ENCODE results near the gene CYB5R4. TPM values are rescaled to one million over a fixed set of nuclear protein-coding genes. Genes with fewer than 3 reads are reported as not detected.

CYB5R4 gene
- polyA plus RNA-seq, 1 experiment: 13.7 TPM

DNA sequence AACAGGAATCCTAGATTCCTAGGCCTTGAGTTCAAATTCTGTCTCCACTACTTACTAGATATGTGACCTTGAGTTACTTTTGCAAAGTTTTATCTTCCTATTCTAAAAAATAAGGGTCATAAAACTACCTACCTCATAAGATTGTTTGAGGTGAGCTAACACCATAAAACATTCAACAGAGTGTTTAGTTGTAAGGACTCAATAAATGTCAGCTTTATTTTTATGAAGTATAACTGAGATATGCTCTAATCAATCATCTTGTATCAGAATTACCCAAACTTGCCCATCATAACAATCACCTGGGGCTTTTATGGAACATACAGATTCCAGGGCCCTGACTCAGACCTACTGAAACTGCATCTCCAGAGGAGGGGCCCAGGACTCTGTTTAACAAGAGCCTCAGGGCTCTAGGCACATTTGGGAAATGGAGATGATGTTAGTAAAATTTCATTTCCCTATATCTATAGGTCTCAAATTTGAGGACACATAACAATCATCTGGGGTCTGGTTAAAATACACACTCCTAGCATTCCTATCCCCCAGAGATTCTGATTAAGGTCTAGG is 138.6 kb downstream of the CYB5R4 start:
- no peak overlapping the region for H3K27ac ChIP-seq (ENCODE audit: low read depth, low read length)
- TF ChIP-seq, protein P1, sequence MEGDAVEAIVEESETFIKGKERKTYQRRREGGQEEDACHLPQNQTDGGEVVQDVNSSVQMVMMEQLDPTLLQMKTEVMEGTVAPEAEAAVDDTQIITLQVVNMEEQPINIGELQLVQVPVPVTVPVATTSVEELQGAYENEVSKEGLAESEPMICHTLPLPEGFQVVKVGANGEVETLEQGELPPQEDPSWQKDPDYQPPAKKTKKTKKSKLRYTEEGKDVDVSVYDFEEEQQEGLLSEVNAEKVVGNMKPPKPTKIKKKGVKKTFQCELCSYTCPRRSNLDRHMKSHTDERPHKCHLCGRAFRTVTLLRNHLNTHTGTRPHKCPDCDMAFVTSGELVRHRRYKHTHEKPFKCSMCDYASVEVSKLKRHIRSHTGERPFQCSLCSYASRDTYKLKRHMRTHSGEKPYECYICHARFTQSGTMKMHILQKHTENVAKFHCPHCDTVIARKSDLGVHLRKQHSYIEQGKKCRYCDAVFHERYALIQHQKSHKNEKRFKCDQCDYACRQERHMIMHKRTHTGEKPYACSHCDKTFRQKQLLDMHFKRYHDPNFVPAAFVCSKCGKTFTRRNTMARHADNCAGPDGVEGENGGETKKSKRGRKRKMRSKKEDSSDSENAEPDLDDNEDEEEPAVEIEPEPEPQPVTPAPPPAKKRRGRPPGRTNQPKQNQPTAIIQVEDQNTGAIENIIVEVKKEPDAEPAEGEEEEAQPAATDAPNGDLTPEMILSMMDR (IDR thresholded peaks at IDR 0.05; ENCODE audit: low read depth, low read length): no peak
- H3K9me3 ChIP-seq (ENCODE audit: control insufficient read depth, insufficient read depth, low read length): no peaks in the 10 kb centered on the region
- ChIA-PET CTCF (no interaction called here), POLR2A (no interaction called here)
- DNase-seq (ENCODE audit: low read depth, low spot score): no peak
- H3K4me3 ChIP-seq (ENCODE audit: low read depth, low read length): no peak overlapping the region
- peaks cover 2% of the 10 kb centered on the region for H3K27me3 ChIP-seq (ENCODE audit: control insufficient read depth, insufficient read depth, low read length)

DNA sequence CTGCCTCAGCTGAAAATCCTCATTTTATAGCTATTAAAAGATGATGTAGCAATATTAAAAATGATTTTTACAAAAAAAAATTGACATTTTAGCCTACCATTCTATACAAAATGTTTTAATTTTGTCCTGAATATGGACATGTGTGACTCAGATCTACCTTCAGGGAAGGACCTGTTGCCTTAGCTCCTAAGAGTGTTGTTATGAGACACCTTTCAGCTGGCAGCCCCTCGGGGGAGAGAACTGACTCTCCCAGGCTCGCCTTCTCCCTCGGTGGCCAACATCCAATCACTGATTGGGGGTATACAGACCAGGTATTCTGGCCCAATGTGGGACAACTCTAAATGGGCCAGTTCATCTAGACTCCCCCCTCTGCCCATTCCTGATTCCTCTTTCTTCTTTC is 141.6 kb downstream of the CYB5R4 start:
- Histone ChIP-seq H3K27me3 (ENCODE audit: control insufficient read depth, insufficient read depth, low read length) (peaks cover 2% of the 10 kb centered on the region), H3K27ac (ENCODE audit: low read depth, low read length) (no peak overlapping the region), H3K9me3 (ENCODE audit: control insufficient read depth, insufficient read depth, low read length) (no peaks in the 10 kb centered on the region), H3K4me3 (ENCODE audit: low read depth, low read length) (no peak overlapping the region)
- TF ChIP-seq, protein P1 (IDR thresholded peaks at IDR 0.05; ENCODE audit: low read depth, low read length): no peak
- POLR2A ChIA-PET: no interaction called here
- DNase-seq (ENCODE audit: low read depth, low spot score): no peak
- CTCF ChIA-PET: no interaction called here

GRCh38 chr6:84002226-84002625 is 142.7 kb downstream of the CYB5R4 start:
- TF ChIP-seq, protein P1 (IDR thresholded peaks at IDR 0.05; ENCODE audit: low read depth, low read length): no peak
- POLR2A ChIA-PET: no interaction called here
- CTCF ChIA-PET: no interaction called here

DNA sequence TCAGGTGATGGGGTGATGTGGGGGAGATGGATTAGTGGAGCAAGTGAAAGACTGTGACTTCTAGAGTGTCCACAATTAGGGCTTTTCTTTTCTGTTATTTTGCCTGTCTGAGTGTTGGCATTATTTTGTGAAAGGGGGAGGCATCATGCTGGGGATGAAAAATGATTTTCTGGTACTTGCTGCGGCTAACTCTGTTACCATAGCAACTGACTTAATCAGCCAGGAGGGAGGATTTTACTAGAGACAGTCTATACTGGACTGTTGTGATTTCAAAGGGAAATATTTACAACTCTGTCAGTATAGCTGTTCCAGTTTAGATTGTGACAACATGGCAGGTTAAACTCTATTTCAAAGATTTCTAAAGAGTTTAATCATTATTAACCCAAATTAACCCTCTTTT is 143.6 kb downstream of the CYB5R4 start:
- H3K4me3 ChIP-seq (ENCODE audit: low read depth, low read length): no peak overlapping the region
- ChIA-PET CTCF (no interaction called here), POLR2A (no interaction called here)
- DNase-seq (ENCODE audit: low read depth, low spot score): no peak
- H3K27ac ChIP-seq (ENCODE audit: low read depth, low read length): no peak overlapping the region
- TF ChIP-seq, protein P1 (IDR thresholded peaks at IDR 0.05; ENCODE audit: low read depth, low read length): no peak
- peaks cover 2% of the 10 kb centered on the region for H3K27me3 ChIP-seq (ENCODE audit: control insufficient read depth, insufficient read depth, low read length)
- H3K9me3 ChIP-seq (ENCODE audit: control insufficient read depth, insufficient read depth, low read length): no peaks in the 10 kb centered on the region

More at GRCh38 chr6:84002226-84002625, 142.7 kb downstream of the CYB5R4 start:
- peaks cover 2% of the 10 kb centered on the region for H3K27me3 ChIP-seq (ENCODE audit: control insufficient read depth, insufficient read depth, low read length)
- DNase-seq (ENCODE audit: low read depth, low spot score): no peak
- no peaks in the 10 kb centered on the region for H3K9me3 ChIP-seq (ENCODE audit: control insufficient read depth, insufficient read depth, low read length)
- H3K4me3 ChIP-seq (ENCODE audit: low read depth, low read length): no peak overlapping the region
- no peak overlapping the region for H3K27ac ChIP-seq (ENCODE audit: low read depth, low read length)

DNA sequence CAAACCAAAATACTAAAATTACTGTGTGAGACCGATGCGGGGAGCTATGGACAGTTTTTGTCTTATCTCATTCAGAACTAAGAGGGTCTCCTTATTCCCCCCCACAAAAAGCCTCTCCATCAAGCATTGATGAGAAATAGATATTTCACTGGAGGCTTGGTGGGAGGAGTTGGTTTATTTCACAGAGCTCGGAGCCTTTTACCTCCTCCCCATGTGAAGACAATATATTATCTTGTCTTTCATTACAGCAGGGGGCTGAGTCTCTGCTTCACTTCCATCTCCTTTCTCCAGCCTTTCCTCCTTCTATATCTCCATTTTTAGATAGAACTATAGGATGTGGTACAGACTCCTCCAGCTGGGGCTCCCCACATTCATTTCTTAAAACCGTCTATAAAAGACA is 144.2 kb downstream of the CYB5R4 start:
- H3K27ac ChIP-seq (ENCODE audit: low read depth, low read length): no peak overlapping the region

More for the DNA sequence above, 144.2 kb downstream of the CYB5R4 start:
- CTCF ChIA-PET: no interaction called here
- no peaks in the 10 kb centered on the region for H3K9me3 ChIP-seq (ENCODE audit: control insufficient read depth, insufficient read depth, low read length)
- POLR2A ChIA-PET: no interaction called here
- H3K4me3 ChIP-seq (ENCODE audit: low read depth, low read length): no peak overlapping the region
- no peak for DNase-seq (ENCODE audit: low read depth, low spot score)
- H3K27me3 ChIP-seq (ENCODE audit: control insufficient read depth, insufficient read depth, low read length): peaks cover 2% of the 10 kb centered on the region
- TF ChIP-seq, protein P1 (IDR thresholded peaks at IDR 0.05; ENCODE audit: low read depth, low read length): no peak
